ENCODE data around the gene RAPGEF4. TPM values are rescaled to one million over a fixed set of nuclear protein-coding genes. Genes with fewer than 3 reads are reported as not detected.
A peak's percentile ranks its signal among the peaks of the same experiment; 100 is the strongest.

Gene RAPGEF4
- total RNA-seq, 1 donor, result 0.36 TPM

- no peaks in the 10 kb centered on the region for H3K36me3 ChIP-seq (ENCODE audit: insufficient read depth, low read length)
- H3K9me3 ChIP-seq (ENCODE audit: low read depth, low read length), result no peaks in the 10 kb centered on the region
- no peak for TF ChIP-seq CTCF (IDR thresholded peaks at IDR 0.05; ENCODE audit: extremely low read depth, low read depth, low read length)
- no peaks in the 10 kb centered on the region for H4K20me1 ChIP-seq (ENCODE audit: insufficient read depth, low read length)
- H3K4me3 ChIP-seq (ENCODE audit: insufficient read depth, low read length), result no peak overlapping the region
- H2AFZ ChIP-seq (ENCODE audit: low read length), result no peak overlapping the region
- peak overlapping the region; percentile 62 for H3K4me2 ChIP-seq (ENCODE audit: insufficient read depth, low read length)
- no peak for DNase-seq (ENCODE audit: insufficient read length, low spot score, missing footprints)
- peaks cover 14% of the 10 kb centered on the region for H3K27me3 ChIP-seq (ENCODE audit: insufficient read depth, low read length)
- no peak overlapping the region for H3K27ac ChIP-seq (ENCODE audit: low read depth, low read length)
- no peaks in the 10 kb centered on the region for H3K79me2 ChIP-seq (ENCODE audit: insufficient read depth, low read length)
- peaks cover 12% of the 10 kb centered on the region for H3K4me1 ChIP-seq (ENCODE audit: insufficient read depth, low read length)
Observed at GRCh38 chr2:172986040-172986439, 250.4 kb downstream of the RAPGEF4 start.

DNA sequence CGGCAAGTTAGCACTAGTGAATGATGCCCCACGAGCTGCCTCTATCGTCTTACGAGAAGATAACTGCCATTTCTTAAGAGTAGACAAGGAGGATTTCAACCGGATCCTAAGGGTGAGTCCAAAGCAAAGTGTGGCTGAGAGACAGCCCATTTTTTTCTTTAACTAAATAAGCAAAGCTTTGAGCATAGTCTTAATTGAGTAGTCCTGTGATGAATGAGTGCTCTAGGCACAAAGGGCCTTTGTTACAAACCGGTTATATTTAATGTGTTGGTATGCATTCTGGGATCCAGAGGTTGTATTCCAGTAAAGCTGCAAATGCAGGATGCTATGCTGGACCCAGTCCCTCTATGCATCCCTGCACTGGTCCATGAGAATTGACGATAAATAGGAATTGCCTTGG, 253.1 kb downstream of the RAPGEF4 start:
- no peak overlapping the region for H3K4me2 ChIP-seq (ENCODE audit: insufficient read depth, low read length)
- no peak overlapping the region for H3K4me3 ChIP-seq (ENCODE audit: insufficient read depth, low read length)
- TF ChIP-seq CTCF (IDR thresholded peaks at IDR 0.05; ENCODE audit: extremely low read depth, low read depth, low read length), result no peak
- H3K27ac ChIP-seq (ENCODE audit: low read depth, low read length), result no peak overlapping the region
- no peaks in the 10 kb centered on the region for H4K20me1 ChIP-seq (ENCODE audit: insufficient read depth, low read length)
- no peaks in the 10 kb centered on the region for H3K9me3 ChIP-seq (ENCODE audit: low read depth, low read length)
- DNase-seq (ENCODE audit: insufficient read length, low spot score, missing footprints), result no peak
- no peak overlapping the region for H2AFZ ChIP-seq (ENCODE audit: low read length)
- no peaks in the 10 kb centered on the region for H3K36me3 ChIP-seq (ENCODE audit: insufficient read depth, low read length)
- H3K4me1 ChIP-seq (ENCODE audit: insufficient read depth, low read length), result peaks cover 12% of the 10 kb centered on the region
- H3K27me3 ChIP-seq (ENCODE audit: insufficient read depth, low read length), result peaks cover 2% of the 10 kb centered on the region
- H3K79me2 ChIP-seq (ENCODE audit: insufficient read depth, low read length), result no peaks in the 10 kb centered on the region

GRCh38 chr2:172991031-172991430, 255.4 kb downstream of the RAPGEF4 start:
- Histone ChIP-seq H3K4me2 (ENCODE audit: insufficient read depth, low read length) (no peak overlapping the region), H3K9me3 (ENCODE audit: low read depth, low read length) (no peaks in the 10 kb centered on the region), H3K27me3 (ENCODE audit: insufficient read depth, low read length) (peaks cover 2% of the 10 kb centered on the region), H3K4me3 (ENCODE audit: insufficient read depth, low read length) (no peak overlapping the region), H3K79me2 (ENCODE audit: insufficient read depth, low read length) (no peaks in the 10 kb centered on the region), H3K27ac (ENCODE audit: low read depth, low read length) (no peak overlapping the region), H2AFZ (ENCODE audit: low read length) (no peak overlapping the region), H3K36me3 (ENCODE audit: insufficient read depth, low read length) (no peaks in the 10 kb centered on the region), H3K4me1 (ENCODE audit: insufficient read depth, low read length) (peaks cover 8% of the 10 kb centered on the region), H4K20me1 (ENCODE audit: insufficient read depth, low read length) (no peaks in the 10 kb centered on the region)
- no peak for DNase-seq (ENCODE audit: insufficient read length, low spot score, missing footprints)
- TF ChIP-seq CTCF (IDR thresholded peaks at IDR 0.05; ENCODE audit: extremely low read depth, low read depth, low read length), result no peak

GRCh38 chr2:172993139-172993538, 257.5 kb downstream of the RAPGEF4 start:
- Histone ChIP-seq H3K36me3 (ENCODE audit: insufficient read depth, low read length) (no peaks in the 10 kb centered on the region), H3K79me2 (ENCODE audit: insufficient read depth, low read length) (no peaks in the 10 kb centered on the region), H3K9me3 (ENCODE audit: low read depth, low read length) (no peaks in the 10 kb centered on the region), H3K4me1 (ENCODE audit: insufficient read depth, low read length) (peaks cover 19% of the 10 kb centered on the region), H3K27ac (ENCODE audit: low read depth, low read length) (no peak overlapping the region), H3K4me3 (ENCODE audit: insufficient read depth, low read length) (no peak overlapping the region), H4K20me1 (ENCODE audit: insufficient read depth, low read length) (no peaks in the 10 kb centered on the region), H3K27me3 (ENCODE audit: insufficient read depth, low read length) (peaks cover 2% of the 10 kb centered on the region), H2AFZ (ENCODE audit: low read length) (no peak overlapping the region), H3K4me2 (ENCODE audit: insufficient read depth, low read length) (no peak overlapping the region)
- DNase-seq (ENCODE audit: insufficient read length, low spot score, missing footprints), result no peak
- no peak for TF ChIP-seq CTCF (IDR thresholded peaks at IDR 0.05; ENCODE audit: extremely low read depth, low read depth, low read length)
